ENCODE measurements around the gene RAB40C. TPM values are rescaled to one million over a fixed set of nuclear protein-coding genes. Genes with fewer than 3 reads are reported as not detected.

The RAB40C gene
- polyA plus RNA-seq, 2 of the 4 experiments (the other 2 are of a cell fraction): 4.4 to 9.7 TPM

DNA sequence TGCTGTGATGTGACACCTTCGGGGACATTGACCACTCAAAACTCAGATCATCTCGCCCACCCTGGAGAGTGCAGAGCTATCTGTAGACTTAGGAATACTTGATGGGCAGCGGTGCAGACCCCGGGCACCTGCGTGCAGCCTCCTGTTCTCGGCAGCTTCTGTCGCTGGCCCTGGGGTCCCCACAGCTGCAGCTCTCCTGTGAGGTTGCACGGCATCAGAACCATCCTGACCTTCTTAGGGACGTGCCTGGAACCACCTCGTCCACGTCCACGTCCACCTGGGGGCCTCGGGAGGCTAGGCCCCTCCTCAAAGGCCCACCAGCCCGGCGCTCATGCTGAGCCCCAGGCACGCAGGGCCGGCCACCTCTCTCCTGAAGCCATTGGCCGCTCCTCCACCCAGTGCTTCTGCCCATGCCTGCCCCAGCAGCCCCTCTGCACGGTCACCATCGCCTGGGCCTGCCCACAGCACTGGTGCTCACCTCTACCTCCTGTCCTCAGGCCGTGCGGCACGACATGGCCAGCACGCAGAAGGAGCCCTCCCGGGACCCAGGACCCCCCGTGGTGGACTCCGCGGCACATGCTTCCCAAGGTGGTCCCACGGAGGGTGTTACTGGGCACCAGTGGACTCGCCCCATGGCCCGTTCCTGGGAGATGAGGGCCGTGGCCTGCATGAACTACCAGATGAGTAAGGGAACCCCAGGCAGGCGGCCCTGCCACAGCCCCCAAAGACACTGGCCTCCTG lies 38.6 kb downstream of the RAB40C start:
- 89% methylated on average over 17 of the region's 33 CpGs for WGBS (ENCODE audit: missing lambda C conversion rate)
- POLR2A ChIA-PET: interaction anchor here (1.7 kb wide), 1 partner anchor 8 kb away, joined by 11 read pairs; the partner anchor contains the start of gene METTL26
- CTCF ChIA-PET: interaction anchor here (1.2 to 2.3 kb wide), 4 partner anchors 19 to 49 kb away, joined by 3 to 6 read pairs (median 5); no protein-coding TSS in a partner anchor
- H3K4me1 ChIP-seq: peaks cover 43% of the 10 kb centered on the region
- no peak for ATAC-seq
- no peak for TF ChIP-seq NR3C1 (IDR thresholded peaks at IDR 0.05)
- TF ChIP-seq, protein P1, sequence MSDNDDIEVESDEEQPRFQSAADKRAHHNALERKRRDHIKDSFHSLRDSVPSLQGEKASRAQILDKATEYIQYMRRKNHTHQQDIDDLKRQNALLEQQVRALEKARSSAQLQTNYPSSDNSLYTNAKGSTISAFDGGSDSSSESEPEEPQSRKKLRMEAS (IDR thresholded peaks at IDR 0.05): no peak
- TF ChIP-seq, protein P2, sequence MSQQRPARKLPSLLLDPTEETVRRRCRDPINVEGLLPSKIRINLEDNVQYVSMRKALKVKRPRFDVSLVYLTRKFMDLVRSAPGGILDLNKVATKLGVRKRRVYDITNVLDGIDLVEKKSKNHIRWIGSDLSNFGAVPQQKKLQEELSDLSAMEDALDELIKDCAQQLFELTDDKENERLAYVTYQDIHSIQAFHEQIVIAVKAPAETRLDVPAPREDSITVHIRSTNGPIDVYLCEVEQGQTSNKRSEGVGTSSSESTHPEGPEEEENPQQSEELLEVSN (IDR thresholded peaks at IDR 0.05; ENCODE audit: borderline replicate concordance, low read depth): no peak
- no peak for TF ChIP-seq CBX2 (IDR thresholded peaks at IDR 0.05; ENCODE audit: borderline replicate concordance, low read depth)
- no peak for TF ChIP-seq NPAS2 (CRISPR knock-in tag; IDR thresholded peaks at IDR 0.05; ENCODE audit: borderline replicate concordance)
- TF ChIP-seq, protein P3, sequence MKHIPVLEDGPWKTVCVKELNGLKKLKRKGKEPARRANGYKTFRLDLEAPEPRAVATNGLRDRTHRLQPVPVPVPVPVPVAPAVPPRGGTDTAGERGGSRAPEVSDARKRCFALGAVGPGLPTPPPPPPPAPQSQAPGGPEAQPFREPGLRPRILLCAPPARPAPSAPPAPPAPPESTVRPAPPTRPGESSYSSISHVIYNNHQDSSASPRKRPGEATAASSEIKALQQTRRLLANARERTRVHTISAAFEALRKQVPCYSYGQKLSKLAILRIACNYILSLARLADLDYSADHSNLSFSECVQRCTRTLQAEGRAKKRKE (CRISPR knock-in tag; IDR thresholded peaks at IDR 0.05; ENCODE audit: low read depth): no peak
- no peak for TF ChIP-seq RARB (CRISPR knock-in tag; IDR thresholded peaks at IDR 0.05)
- TF ChIP-seq EHF (CRISPR knock-in tag; IDR thresholded peaks at IDR 0.05): no peak
- TF ChIP-seq SMC3 (IDR thresholded peaks at IDR 0.05): no peak
- no peak for TF ChIP-seq ZNF302 (CRISPR knock-in tag; IDR thresholded peaks at IDR 0.05)
- TF ChIP-seq, protein P4, sequence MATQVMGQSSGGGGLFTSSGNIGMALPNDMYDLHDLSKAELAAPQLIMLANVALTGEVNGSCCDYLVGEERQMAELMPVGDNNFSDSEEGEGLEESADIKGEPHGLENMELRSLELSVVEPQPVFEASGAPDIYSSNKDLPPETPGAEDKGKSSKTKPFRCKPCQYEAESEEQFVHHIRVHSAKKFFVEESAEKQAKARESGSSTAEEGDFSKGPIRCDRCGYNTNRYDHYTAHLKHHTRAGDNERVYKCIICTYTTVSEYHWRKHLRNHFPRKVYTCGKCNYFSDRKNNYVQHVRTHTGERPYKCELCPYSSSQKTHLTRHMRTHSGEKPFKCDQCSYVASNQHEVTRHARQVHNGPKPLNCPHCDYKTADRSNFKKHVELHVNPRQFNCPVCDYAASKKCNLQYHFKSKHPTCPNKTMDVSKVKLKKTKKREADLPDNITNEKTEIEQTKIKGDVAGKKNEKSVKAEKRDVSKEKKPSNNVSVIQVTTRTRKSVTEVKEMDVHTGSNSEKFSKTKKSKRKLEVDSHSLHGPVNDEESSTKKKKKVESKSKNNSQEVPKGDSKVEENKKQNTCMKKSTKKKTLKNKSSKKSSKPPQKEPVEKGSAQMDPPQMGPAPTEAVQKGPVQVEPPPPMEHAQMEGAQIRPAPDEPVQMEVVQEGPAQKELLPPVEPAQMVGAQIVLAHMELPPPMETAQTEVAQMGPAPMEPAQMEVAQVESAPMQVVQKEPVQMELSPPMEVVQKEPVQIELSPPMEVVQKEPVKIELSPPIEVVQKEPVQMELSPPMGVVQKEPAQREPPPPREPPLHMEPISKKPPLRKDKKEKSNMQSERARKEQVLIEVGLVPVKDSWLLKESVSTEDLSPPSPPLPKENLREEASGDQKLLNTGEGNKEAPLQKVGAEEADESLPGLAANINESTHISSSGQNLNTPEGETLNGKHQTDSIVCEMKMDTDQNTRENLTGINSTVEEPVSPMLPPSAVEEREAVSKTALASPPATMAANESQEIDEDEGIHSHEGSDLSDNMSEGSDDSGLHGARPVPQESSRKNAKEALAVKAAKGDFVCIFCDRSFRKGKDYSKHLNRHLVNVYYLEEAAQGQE (IDR thresholded peaks at IDR 0.05): no peak
- TF ChIP-seq, protein P5, sequence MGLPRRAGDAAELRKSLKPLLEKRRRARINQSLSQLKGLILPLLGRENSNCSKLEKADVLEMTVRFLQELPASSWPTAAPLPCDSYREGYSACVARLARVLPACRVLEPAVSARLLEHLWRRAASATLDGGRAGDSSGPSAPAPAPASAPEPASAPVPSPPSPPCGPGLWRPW (IDR thresholded peaks at IDR 0.05): no peak
- TF ChIP-seq KDM5A (IDR thresholded peaks at IDR 0.05): no peak
- DNase-seq (ENCODE audit: low read depth in 1 of 2, low spot score in 1 of 2): no peak
- H3K4me2 ChIP-seq: no peak overlapping the region
- FAIRE-seq: no peak
- H3K27ac ChIP-seq: peak overlapping the region in 1 of 2 experiments; percentile 87; a peak in 1 of 6 replicates
- no peaks in the 10 kb centered on the region for H3K9me3 ChIP-seq
- H3K4me3 ChIP-seq: no peak overlapping the region

DNA sequence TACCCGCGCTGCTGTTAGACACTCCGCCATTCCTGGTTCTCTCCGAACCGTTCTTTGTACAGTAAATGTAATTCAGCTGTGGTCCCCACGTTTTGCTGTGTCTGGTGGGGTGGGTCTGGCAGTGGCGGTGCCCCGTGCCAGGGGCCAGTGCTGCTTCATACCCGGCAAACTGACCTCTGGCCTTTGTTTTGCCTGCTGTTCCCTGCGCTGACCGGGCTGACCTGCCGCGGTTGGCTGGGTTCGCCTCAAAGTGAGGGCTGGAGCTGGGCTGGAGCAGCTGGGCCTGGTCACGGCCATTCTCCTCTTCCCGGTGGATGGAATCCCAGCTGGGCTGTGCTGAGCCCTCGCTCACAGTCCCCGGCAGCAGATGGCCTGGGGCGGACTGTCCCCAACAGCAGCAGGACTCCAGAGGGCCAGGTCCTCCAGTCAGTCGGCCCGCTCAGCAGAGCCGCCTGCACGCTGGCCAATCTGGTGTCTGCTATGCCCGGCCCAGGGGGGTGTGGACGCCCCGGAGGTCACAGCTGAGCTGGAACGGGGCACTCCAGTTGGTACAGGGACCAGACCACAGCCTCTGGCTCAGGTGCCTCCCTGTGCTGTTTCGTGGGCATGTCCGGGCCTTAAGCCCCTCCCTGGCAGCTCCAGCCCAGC lies 39.4 kb downstream of the RAB40C start:
- no peak for FAIRE-seq
- H3K27ac ChIP-seq: peak overlapping the region in 1 of 2 experiments; percentile 30; a peak in 1 of 6 replicates
- CTCF ChIA-PET: interaction anchor here (1.4 to 2.3 kb wide), 3 partner anchors 19 to 50 kb away, joined by 4 to 6 read pairs (median 6); no protein-coding TSS in a partner anchor
- H3K4me2 ChIP-seq: no peak overlapping the region
- H3K4me1 ChIP-seq: peaks cover 43% of the 10 kb centered on the region
- no peak for DNase-seq (ENCODE audit: low read depth in 1 of 2, low spot score in 1 of 2)
- POLR2A ChIA-PET: interaction anchor here (0.7 kb wide), 1 partner anchor 31 kb away, joined by 3 read pairs; no protein-coding TSS in a partner anchor
- H3K9me3 ChIP-seq: no peaks in the 10 kb centered on the region
- no peak overlapping the region for H3K4me3 ChIP-seq
- TF ChIP-seq KDM1A (IDR thresholded peaks at IDR 0.05; ENCODE audit: low read depth): no peak
- ATAC-seq: no peak
- 88% methylated on average over 16 of the region's 29 CpGs for WGBS (ENCODE audit: missing lambda C conversion rate)

All from A549 (cell line).